NCI-H2107 treated with DMSO at 0.1 percent for 48 hours (cell line): ENCODE measurements around the gene PUM2.

Experiments used
- DNase-seq: peaks from one replicate; lab custom pipeline; 2025; ENCODE audit not compliant: unreplicated experiment; lab: John Stamatoyannopoulos, UW

PUM2 gene

DNA sequence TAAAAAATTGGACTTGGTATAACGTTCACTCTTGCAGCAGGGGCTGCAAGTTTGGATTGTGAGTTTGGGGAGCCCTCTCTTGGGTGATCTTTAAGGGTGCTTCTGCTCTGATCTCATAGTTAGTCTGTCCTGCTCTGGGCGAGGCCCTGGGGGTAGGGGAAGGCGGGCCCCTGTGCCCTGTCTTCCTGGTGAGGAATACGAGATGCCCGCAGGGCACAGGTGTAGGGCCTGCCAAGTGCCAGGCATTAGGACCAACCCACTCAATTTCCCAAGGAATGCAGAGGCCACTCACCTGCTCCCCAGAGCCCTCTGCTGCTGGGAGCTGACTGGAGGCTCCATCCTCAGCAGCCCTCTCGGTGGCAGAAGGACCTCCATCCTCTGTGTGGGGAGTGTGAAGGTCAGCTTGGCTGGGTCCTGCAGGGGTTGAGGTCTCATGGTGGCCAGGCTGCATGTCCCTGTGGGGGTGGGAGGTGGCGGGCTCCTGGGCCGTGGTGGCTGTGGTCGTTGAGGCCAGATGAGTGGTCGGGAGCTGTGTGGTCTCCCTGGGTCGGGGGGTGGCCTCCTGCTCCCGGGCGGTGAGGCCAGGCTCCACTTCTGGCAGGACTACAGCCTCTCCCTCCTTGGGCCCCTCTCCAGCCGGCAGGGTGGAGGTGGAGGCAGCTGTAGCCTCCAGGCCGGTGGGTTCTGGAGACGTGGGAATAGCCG, 147.0 kb downstream of the PUM2 start:
- DNase-seq, result no peak

- no peak for DNase-seq
Observed at GRCh38 chr2:20203072-20203471, 147.6 kb downstream of the PUM2 start.

DNA sequence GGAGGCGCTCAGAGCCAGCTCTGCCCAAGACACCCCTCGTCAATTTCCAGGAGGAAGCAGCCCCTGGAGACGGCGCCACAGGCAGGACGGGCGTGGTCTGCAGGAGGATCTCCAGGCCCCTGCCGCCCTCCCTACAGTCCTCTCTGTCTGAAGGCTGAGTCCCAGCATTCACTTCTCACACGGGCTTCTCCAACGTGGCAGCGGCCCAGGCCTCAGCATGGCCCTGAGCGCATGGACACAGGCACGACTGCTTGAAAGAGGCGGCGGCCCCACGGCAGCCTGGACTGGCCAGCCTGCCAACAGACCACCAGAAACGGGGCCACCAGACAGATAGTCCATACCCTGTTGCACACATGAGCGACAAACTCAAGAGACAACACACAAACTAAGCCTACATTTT, 149.0 kb downstream of the PUM2 start:
- DNase-seq, result no peak

- DNase-seq, result no peak
Observed at GRCh38 chr2:20200697-20201555, 149.7 kb downstream of the PUM2 start.

GRCh38 chr2:20199633-20200270, 150.9 kb downstream of the PUM2 start:
- DNase-seq, result no peak

- peak; percentile 35 for DNase-seq
Observed at GRCh38 chr2:20198796-20199632, 151.6 kb downstream of the PUM2 start.
